Medulla oblongata (tissue), 1 donor: Measurements from ENCODE around the gene NQO2.
"Not testable (repeated sequence)": the region's sequence is repeated elsewhere in the genome, so short reads cannot be mapped to it uniquely, and the experiment has no call there.

Source experiments
- DNase-seq: peaks from one replicate; pipeline ENCODE4 v3.0.0-alpha.2; 2015; ENCODE audit errors: extremely low spot score

The NQO2 gene

GRCh38 chr6:2970034-2970685 lies 29.5 kb upstream of the NQO2 start:
- DNase-seq: peak; percentile 50

- peak; percentile 77 for DNase-seq
These were observed 28.8 kb upstream of the NQO2 start for GRCh38 chr6:2970753-2971419.

- peak; percentile 83 for DNase-seq
These were observed 28.1 kb upstream of the NQO2 start, which contains the start of gene SERPINB6 for GRCh38 chr6:2971420-2972218. SERPINB6 (minus strand) TSS chr6:2971567; CDS start chr6:2959332, 12,235 bp downstream.

- not testable (repeated sequence) for DNase-seq
These were observed 27.5 kb upstream of the NQO2 start for GRCh38 chr6:2972219-2972487.

GRCh38 chr6:2972685-2973084 lies 27.0 kb upstream of the NQO2 start:
- DNase-seq: not testable (repeated sequence)

- not testable (repeated sequence) for DNase-seq
These were observed 26.5 kb upstream of the NQO2 start for GRCh38 chr6:2973180-2973579.

GRCh38 chr6:2973676-2974075 lies 26.0 kb upstream of the NQO2 start:
- DNase-seq: no peak

- DNase-seq: no peak
These were observed 23.6 kb upstream of the NQO2 start for GRCh38 chr6:2976060-2976459.

- DNase-seq: no peak
These were observed 23.1 kb upstream of the NQO2 start for GRCh38 chr6:2976571-2977085.

- DNase-seq: no peak
These were observed 22.4 kb upstream of the NQO2 start for GRCh38 chr6:2977290-2977689.

- DNase-seq: no peak
These were observed 21.7 kb upstream of the NQO2 start for GRCh38 chr6:2977799-2978590.

GRCh38 chr6:2978923-2979322 lies 20.8 kb upstream of the NQO2 start:
- DNase-seq: no peak

GRCh38 chr6:2979819-2980464 lies 19.8 kb upstream of the NQO2 start:
- DNase-seq: no peak

GRCh38 chr6:2980465-2980855 lies 19.2 kb upstream of the NQO2 start:
- DNase-seq: no peak

- DNase-seq: no peak
These were observed 17.1 kb upstream of the NQO2 start for GRCh38 chr6:2982426-2983117.

GRCh38 chr6:2984738-2985406 lies 14.8 kb upstream of the NQO2 start:
- DNase-seq: no peak

- no peak for DNase-seq
These were observed 12.9 kb upstream of the NQO2 start for GRCh38 chr6:2986722-2987221.

- DNase-seq: no peak
These were observed 11.6 kb upstream of the NQO2 start for GRCh38 chr6:2988094-2988425.

- DNase-seq: peak; percentile 91
These were observed 11.0 kb upstream of the NQO2 start for GRCh38 chr6:2988426-2989331.
